Tibial artery (tissue), 4 donors: Measurements from ENCODE around the gene TRIM24.

ENCODE experiments used
- DNase-seq, 2 donors: peaks; one replicate each; pipeline ENCODE4 v3.0.0-alpha.2; 2019
- H3K27ac ChIP-seq, 2 donors: fragments of 200-600 bp; sonication (generic) in 1 of 2; 1 replicate in 1 of 2; 2 replicates in 1 of 2; pipeline ENCODE4 v1.5.1; 2018 to 2019; ENCODE audit warnings: mild to moderate bottlenecking in 1 of 2
- H3K27me3 ChIP-seq, 2 donors: fragments of 200-600 bp; sonication (generic) in 1 of 2; one replicate each; pipeline versions ENCODE4 v1.5.1 to v1.6.0; 2016 to 2019
- H3K36me3 ChIP-seq, 3 donors: fragments of 200-600 bp; sonication (generic) in 2 of 3; one replicate each; pipeline ENCODE4 v1.5.1; 2016 to 2019; ENCODE audit warnings: mild to moderate bottlenecking in 2 of 3
- H3K4me1 ChIP-seq, 4 donors: fragments of 200-600 bp; sonication (generic) in 2 of 4; 1 replicate in 3 of 4; 2 replicates in 1 of 4; pipeline ENCODE4 v1.5.1; 2016 to 2019
- H3K4me3 ChIP-seq, 2 donors: fragments of 200-600 bp; sonication (generic) in 1 of 2; 1 replicate in 1 of 2; 2 replicates in 1 of 2; pipeline ENCODE4 v1.5.1; 2018 to 2019; ENCODE audit warnings: mild to moderate bottlenecking in 2 of 2
- H3K9me3 ChIP-seq, 3 donors: fragments of 200-600 bp; sonication (generic) in 1 of 3; one replicate each; pipeline ENCODE4 v1.5.1; 2016 to 2019
- CTCF ChIP-seq, 2 experiments: fragments of 200-600 bp in 1 of 2; fragments of 450-650 bp in 1 of 2; IDR thresholded peaks; one replicate each; pipeline ENCODE4 v1.5.1; 2017 to 2019; ENCODE audit warnings: antibody characterized with exemption in 2 of 2, mild to moderate bottlenecking in 1 of 2, moderate library complexity in 1 of 2
- intact Hi-C: fragments of 100-400 bp; cut with DNase I; formaldehyde crosslinking; loops from one replicate; pipeline ENCODE4 v1.15.0; 2023; ENCODE audit warnings: low total_unique reads

The TRIM24 gene

GRCh38 chr7:138553805-138554204 lies 93.7 kb downstream of the TRIM24 start:
- Histone ChIP-seq H3K27ac (no peak overlapping the region), H3K4me3 (no peak overlapping the region), H3K36me3 (peaks cover 81 to 85% (median 84%) of the 10 kb centered on the region in 3 donors), H3K27me3 (no peaks in the 10 kb centered on the region), H3K9me3 (peaks cover 7 to 33% (median 27%) of the 10 kb centered on the region in 3 donors), H3K4me1 (no peaks in the 10 kb centered on the region)
- DNase-seq = no peak
- no peak for TF ChIP-seq CTCF (IDR thresholded peaks at IDR 0.05)
- intact Hi-C loops = no loop called here

GRCh38 chr7:138554674-138555073 lies 94.6 kb downstream of the TRIM24 start:
- H3K4me1 ChIP-seq = no peaks in the 10 kb centered on the region
- no peaks in the 10 kb centered on the region for H3K27me3 ChIP-seq
- intact Hi-C loops = no loop called here
- TF ChIP-seq CTCF (IDR thresholded peaks at IDR 0.05) = no peak
- no peak overlapping the region for H3K4me3 ChIP-seq
- no peak for DNase-seq
- H3K36me3 ChIP-seq = peaks cover 90 to 94% (median 91%) of the 10 kb centered on the region in 3 donors
- H3K9me3 ChIP-seq = peaks cover 7 to 33% (median 27%) of the 10 kb centered on the region in 3 donors
- H3K27ac ChIP-seq = no peak overlapping the region

GRCh38 chr7:138555684-138556083 lies 95.6 kb downstream of the TRIM24 start:
- H3K27me3 ChIP-seq = no peaks in the 10 kb centered on the region
- DNase-seq = no peak
- intact Hi-C loops = no loop called here
- no peak overlapping the region for H3K27ac ChIP-seq
- peaks cover 97 to 100% (median 100%) of the 10 kb centered on the region in 3 donors for H3K36me3 ChIP-seq
- H3K4me1 ChIP-seq = no peaks in the 10 kb centered on the region
- H3K9me3 ChIP-seq = peaks cover 7 to 39% (median 27%) of the 10 kb centered on the region in 3 donors
- TF ChIP-seq CTCF (IDR thresholded peaks at IDR 0.05) = no peak
- H3K4me3 ChIP-seq = no peak overlapping the region

- no peak for TF ChIP-seq CTCF (IDR thresholded peaks at IDR 0.05)
- intact Hi-C loops = no loop called here
- Histone ChIP-seq H3K27ac (no peak overlapping the region), H3K9me3 (peaks cover 7 to 40% (median 27%) of the 10 kb centered on the region in 3 donors), H3K4me3 (no peak overlapping the region), H3K36me3 (peaks cover 97 to 100% (median 100%) of the 10 kb centered on the region in 3 donors), H3K4me1 (no peaks in the 10 kb centered on the region), H3K27me3 (no peaks in the 10 kb centered on the region)
- DNase-seq = no peak
Measured at GRCh38 chr7:138556771-138557484, 96.9 kb downstream of the TRIM24 start.

GRCh38 chr7:138559448-138559847 lies 99.4 kb downstream of the TRIM24 start:
- H3K27ac ChIP-seq = no peak overlapping the region
- peaks cover 98 to 100% (median 100%) of the 10 kb centered on the region in 3 donors for H3K36me3 ChIP-seq
- intact Hi-C loops = no loop called here
- H3K4me1 ChIP-seq = no peaks in the 10 kb centered on the region
- H3K9me3 ChIP-seq = peaks cover 7 to 58% (median 33%) of the 10 kb centered on the region in 3 donors
- TF ChIP-seq CTCF (IDR thresholded peaks at IDR 0.05) = no peak
- no peak for DNase-seq
- H3K4me3 ChIP-seq = no peak overlapping the region
- no peaks in the 10 kb centered on the region for H3K27me3 ChIP-seq
